Activated T-cell treated with anti-CD3 and anti-CD28 coated beads for 48 hours (primary cell): Measurements from ENCODE around the gene CENPP.
"Not testable (repeated sequence)": the region's sequence is repeated elsewhere in the genome, so short reads cannot be mapped to it uniquely, and the experiment has no call there.

ENCODE experiments used
- DNase-seq: peaks from one replicate; pipeline ENCODE4 v3.0.0-alpha.2; 2020; ENCODE audit warnings: low read depth

The CENPP gene

DNA sequence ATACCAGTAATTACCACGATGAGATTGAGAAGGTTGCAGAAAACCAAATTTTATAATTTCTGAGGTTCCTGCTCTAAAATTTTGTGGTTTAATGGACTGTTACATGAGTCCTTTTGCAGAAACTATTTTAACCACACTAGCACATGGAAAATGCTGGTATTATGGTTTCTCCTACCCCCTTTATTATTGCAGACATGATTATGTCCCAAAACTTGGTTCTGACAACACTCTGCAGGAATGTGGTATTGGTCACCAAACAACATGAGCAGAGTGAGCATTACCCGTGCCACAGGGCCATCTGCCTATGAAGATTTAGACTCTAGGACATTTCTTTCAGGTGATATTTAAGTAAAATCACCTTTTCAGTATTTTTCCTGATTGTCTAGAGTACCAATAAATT lies 212.8 kb downstream of the CENPP start:
- no peak for DNase-seq

DNA sequence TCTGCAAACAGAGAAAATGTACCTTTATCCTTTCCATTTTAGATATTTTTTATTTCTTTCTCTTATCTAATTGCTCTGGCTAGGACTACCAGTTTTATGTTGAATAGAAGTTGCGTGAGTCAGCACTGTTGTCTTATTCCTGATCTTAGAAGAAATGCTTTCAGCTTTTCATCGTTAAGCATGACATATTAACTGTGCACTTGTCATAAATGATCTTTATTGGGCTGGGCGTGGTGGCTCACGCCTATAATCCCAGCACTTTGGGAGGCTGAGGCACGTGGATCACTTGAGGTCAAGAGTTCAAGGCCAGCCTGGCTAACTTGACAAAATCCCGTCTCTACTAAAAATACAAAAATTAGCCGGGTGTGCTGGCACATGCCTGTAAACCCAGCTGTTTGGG lies 218.2 kb downstream of the CENPP start:
- DNase-seq = no peak

DNA sequence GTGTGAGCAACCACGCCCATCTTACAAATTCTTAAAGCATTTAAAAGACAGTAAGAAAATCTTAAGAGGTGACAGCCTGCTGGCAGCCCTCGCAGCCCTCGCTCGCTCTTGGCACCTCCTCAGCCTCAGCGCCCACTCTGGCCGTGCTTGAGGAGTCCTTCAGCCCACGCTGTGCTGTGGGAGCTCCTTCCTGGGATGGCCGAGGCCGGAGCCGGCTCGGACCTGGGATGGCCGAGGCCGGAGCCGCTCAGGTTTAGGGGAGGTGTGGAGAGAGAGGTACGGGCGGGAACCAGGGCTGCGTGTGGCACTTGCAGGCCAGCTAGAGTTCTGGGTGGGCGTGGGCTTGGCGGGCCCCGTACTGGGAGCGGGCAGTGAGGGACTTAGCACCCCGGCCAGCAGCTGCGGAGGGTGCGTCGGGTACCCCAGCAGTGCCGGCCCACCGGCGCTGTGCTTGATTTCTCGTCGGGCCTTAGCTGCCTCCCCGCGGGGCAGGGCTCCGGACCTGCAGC lies 219.3 kb downstream of the CENPP start:
- no peak for DNase-seq

DNA sequence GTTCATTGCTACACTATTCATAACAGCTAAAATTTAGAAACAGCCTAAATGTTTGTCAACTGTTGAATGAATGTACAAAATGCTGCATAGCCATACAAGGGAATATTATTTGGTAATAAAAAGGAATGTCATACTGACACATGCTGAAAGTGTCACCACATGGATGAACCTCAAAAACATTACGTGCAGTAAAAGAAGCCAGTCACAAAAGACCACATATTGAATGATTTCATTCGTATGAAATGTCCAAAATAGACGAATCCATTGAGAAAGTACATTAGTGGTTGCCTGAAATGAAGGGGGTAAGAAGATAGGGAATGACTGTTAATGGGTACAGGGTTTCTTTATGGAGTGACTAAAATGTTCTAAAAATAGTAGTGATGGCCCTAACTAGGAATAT lies 221.6 kb downstream of the CENPP start:
- no peak for DNase-seq

DNA sequence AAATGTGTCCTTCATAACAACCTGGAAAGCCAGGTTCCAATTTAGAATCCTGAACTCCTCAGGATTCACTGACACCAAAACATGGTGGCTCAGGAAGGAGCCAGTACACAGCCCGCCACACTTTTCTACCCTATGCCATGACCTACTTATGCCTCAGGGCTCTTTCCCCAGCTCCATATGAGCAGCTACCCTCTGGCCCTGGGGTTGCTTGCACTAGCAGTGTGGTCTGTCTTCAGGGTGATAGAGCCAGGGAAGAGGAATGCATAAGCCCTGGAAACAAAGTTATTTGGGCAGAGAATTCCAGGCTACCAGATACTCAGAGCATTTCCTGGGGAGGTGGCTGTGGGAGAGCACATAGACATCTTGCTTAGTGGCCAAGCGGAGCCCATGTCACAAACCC lies 225.0 kb downstream of the CENPP start:
- DNase-seq = no peak

DNA sequence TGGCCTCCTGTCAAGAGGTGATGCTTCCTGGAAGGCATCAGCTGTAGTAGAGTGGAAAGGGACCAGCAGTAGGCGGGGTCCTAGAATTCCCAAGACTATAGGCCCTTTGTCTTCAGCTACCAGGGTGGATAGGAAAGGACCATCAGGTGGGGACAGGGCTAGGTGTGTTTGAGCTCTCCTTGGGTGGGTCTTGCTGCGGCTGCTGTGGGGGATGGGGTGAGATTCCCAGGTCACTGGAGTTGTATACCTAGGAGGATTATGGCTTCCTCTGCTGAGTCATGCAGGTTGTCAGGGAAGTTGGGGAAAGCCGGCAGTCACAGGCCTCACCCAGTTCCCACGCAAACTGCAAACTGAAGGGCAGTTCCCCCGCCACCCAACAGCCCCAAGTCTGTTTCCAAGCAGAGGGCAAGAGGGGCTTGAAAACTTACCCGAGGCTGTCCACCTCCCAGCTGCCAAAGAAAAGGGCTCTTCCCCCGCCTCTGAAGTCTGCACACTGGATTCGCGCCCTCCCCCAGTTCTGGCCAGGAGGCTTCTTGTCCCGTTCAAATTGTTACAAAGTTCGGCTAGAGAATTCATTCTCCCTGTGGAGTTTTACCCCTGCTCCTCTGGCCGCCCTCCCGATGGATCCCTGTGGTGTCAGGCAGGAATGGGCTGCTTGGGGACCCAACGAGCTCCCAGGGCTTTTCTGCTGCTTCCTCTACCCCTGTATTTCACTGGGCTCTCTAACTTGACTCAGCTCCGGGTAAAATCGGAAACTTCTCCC lies 233.0 kb downstream of the CENPP start:
- no peak for DNase-seq

DNA sequence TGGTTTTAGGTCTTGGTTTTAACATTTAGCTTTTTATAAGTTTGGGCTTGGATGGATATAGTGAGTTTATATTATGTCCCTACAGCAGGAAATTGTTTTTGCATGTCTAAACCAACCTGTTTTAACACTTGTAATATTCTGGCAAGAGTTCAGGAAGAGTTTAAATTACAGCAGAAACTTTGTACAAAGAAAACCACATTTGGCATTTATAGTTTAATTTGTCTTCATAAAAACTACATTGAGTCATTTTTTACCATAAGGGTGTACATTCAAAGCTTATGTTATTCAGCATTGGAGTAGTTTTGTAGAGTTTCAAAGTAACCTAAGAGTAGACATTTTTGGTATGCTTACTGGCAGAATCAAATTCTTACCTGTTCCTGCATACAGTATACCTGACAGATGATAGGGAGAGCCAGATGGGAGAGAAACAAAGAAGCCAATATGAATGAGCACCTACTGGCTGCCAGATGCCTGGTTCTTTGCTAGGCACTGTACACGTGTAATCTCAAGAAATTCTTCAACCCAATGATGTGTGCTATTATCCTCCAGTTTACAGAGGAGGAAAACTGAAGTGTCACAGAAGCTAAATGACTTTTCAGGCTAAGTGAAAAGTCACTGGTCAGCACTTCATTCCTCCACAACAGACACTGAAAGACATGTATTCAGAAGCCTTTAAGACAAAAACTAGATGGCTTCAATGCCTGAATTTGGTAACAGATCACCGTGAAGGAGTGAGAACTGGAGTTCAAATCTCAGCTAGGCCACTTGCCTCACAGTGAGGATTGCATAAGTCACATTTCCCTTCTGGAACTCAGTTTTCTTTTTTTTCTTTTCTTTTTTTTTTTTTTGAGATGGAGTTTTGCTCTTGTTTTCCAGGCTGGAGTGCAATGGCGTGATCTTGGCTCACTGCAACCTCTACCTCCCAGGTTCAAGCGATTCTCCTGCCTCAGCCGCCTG lies 235.9 kb downstream of the CENPP start:
- no peak for DNase-seq

DNA sequence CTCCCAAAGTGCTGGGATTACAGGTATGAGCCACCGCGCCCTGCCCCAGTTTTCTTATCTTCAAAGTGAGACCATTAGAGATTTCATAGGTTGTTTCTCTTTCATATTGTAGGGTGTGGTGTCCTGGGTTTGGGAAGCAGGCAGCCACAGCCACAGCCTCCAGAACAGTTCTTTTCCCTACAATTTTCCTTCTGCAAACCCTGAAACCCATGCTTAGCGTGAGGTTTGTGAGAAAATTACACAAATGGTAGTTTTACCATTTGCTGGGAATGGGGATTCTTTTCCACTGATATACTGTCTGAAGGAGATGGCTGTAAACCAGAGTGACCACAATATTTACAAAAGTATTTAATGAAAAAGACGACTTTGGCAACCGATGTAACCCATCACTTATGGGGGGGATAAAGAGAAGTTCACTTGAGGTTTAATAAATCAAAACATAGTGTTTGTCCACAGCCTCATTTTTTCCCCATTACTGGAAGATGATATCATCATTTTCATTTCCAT lies 236.8 kb downstream of the CENPP start:
- DNase-seq = no peak

DNA sequence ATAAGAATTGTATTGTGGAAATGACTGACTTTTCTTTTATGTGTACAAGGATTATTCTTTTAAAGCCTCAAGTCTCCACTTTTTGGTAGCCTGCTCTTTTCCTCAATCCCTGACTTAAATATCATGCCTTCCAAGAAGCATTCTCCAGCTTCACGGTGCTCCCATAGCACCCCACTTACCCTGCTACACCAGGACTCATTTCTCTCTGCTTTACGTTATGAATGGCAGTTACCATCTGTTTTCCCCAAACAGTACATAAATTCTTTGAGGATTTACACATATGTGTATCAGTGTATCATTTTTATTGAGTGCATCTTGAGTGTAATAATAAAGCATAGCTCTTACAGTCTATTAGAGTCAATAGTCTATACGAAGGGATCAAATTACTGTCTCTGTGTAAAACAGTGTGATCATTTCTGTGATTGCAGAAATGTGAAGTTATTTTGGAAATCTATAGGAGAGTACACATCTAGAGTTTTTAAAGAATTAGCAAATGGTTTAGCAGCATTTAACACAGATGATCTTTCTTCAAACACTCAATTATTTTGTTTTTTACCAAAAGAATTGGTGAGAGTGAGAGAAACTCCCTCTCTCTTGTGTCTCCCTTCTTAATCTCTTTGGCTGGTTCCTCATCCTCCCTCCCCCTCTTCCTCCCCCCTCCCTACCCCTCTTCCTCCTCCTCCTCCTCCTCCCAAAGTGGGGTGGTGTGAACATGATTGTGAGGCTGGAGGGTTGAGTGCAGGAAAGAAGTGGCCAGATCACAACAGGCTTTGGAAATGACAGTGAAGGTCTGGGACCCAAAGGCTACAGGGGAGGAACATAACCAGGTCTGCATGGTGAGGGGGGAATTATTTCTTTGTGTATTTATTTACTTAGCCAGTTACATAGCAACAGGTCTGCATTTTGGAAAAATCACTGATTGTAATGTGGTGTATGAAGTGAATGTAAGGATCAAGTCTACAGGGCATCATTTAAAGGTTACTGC lies 237.7 kb downstream of the CENPP start:
- no peak for DNase-seq

DNA sequence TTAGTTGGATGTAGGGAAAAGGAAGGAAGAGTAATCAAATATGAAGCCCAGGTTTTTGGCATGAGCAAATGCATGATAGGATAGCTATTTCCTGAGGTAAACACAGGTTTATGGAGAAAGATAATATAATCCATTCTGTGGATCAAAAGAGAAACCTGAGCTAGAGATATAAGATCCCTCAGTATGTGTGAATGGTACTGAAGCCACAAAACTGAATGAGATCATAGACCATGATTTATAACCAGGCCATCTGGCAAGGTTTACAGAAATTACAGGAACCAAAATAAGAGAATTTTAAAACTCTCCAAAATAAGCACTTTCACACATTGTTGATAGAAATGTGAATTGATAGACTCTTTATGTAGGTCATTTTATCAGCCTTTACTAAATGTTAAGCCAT lies 238.8 kb downstream of the CENPP start:
- DNase-seq = no peak

DNA sequence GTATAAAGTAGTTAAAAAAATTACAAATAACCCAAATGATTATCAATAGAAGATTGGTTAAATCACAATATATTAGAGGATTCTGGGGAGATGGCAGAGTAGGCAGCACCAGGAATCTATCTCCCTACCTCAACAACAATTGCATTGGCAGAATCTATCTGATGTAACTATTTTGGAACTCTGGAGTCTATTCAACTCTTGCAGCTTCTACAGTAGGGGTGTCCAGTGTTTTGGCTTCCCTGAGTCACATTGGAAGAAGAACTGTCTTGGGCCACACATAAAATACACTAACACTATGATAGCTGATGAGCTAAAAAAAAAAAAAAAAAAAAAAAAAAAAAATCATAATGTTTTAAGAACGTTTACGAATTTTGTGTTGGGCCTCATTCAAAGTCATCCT lies 239.2 kb downstream of the CENPP start:
- DNase-seq = no peak

DNA sequence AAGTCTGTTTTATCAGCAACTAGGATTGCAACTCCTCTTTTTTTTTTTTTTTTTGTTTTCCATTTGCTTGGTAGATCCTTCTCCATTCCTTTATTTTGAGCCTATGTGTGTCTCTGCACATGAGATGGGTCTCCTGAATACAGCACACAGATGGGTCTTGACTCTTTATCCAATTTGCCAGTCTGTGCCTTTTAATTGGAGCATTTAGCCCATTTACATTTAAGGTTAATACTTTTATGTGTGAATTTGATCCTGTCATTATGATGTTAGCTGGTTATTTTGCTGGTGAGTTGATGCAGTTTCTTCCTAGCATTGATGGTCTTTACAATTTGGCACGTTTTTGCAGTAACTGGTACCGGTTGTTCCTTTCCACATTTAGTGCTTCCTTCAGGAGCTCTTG lies 246.1 kb downstream of the CENPP start:
- DNase-seq = not testable (repeated sequence)

DNA sequence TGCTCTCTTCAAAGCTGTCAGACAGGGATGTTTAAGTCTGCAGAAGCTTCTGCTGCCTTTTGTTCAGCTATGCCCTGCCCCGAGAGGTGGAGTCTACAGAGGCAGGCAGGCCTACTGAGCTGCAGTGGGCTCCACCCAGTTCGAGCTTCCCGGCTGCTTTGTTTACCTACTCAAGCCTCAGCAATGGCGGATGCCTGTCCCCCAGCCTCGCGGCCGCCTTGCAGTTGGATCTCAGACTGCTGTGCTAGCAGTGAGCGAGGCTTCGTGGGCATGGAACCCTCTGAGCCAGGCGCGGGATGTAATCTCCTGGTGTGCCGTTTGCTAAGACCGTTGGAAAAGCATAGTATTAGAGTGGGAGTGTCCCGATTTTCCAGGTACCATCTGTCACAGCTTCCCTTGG lies 247.9 kb downstream of the CENPP start:
- not testable (repeated sequence) for DNase-seq

DNA sequence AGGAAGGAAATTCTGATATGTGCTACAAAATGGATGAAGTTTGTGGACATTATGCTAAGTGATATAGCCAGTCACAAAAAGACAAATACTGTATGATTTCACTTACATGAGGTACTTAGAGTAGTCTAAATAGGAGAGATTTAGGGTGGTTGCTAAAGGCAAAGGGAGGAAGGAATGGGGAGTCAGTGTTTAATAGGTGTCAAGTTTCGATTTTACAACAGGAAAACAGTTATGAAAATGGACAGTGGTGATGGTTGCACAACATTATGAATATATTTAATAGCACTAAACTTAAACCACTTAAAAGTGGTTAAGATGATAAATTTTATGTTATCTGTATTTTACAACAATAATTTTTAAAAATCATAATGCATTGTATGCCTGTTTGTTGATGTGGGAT lies 250.4 kb downstream of the CENPP start:
- no peak for DNase-seq

DNA sequence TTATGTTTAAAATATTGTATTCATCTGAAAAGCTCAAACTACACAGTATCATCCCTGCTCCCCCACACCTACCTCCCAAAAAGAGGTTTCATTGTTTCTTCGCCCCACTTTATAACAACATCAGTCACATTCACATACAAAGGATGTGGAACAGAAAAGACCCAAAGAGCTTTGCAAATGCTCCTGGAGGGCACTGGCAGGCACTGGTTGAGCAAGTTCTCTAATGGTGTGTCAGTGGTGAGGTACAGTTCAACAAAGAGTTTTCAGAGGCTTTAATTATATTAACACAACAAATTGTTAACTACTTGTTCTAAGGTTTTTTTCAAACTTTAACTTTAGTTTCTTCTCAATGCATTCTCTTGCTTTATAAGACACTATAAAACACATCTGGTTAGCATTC lies 264.2 kb downstream of the CENPP start:
- DNase-seq = no peak

DNA sequence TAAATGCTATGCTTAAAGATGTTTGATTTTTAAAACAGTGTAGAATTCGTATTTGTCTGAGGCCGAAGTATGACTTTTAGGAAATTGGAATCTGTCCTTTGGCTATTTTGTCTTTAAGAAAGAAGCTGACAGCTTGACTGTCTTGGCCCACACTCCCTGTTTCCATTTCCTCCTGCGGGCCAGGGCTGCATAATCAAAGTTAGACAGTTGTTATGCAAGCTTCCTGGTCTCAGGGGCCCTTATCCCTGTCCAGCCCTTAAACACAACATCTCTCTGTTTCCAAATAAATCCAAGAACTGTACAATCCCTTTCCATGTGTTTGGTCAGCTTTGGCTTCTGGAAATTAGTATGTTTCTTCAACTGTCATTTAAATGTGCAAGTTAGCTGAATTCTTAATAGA lies 264.6 kb downstream of the CENPP start:
- DNase-seq = no peak

DNA sequence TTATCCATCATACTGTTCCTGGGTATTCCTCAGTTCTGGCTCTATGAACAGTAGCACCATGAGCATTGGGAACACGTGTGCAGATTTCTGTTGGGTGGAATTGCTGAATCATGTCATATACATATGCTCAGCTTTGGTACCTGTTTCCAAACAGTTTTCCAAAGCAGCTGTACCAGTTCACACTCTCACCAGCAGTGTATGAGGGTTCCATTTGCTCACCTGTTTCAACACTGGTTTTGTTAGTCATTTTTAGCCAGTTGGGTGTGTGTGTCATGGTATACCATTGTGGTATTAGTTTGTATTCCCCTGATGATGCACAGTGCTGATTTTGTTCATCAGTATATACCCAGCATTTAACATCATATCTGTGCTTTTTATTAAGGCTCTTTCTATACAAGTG lies 266.8 kb downstream of the CENPP start:
- DNase-seq = no peak

DNA sequence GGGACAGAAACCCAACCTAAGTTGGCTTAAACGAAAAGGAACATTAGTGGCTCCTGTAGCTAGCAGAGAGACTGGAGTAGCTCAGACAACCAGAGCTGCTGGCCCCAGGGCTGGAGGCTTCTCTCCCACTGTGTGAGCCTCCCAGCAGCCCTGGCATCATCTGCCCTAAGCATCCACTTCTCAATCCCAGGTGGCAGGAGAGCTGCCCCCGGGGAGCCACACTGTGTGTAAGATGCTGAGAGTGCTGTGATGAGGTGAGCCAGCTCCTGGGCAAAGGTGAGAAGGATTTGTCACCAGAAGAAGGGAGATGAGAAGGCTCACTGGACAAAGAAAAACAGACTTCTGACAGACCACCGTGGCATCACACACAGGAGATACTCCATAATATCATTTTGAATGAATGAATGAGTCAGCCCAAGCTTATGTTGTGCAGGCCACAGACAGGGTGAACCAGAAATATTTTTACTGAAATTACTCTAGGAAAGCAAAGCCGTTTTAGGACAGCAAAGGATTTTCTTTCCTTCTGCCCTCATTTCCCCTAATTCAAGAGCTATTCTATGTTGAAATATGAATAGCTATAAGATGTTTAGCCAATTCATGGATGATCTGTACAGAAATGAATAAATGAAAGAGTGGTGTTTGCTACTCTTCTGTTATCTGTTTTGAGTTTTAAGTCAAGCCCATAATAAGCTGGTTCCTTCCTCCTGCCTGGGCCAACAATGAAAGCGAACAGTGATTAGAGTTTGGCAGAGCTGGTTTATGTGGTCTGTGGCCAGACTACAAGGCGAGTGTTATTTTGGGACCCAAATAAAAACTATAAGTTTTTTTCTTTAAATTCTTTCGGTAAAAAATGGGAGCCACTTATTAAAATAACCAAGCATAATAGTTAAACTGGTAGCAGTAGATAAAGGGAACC lies 267.5 kb downstream of the CENPP start:
- no peak for DNase-seq

DNA sequence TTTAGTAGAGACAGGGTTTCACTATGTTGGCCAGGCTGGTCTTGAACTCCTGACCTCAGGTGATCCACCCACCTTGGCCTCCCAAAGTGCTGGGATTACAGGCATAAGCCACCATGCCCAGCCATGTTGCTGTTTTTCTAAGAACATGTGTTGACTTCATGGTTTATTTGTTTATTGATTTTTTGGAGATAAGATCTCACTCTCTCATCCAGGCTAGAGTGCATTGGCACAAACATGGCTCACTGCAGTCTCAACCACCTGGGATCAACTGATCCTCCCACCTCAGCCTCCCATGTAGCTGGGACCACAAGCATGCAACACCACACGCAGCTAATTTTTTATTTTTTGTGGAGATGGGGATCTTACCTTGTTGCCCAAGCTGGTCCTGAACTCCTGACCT lies 269.3 kb downstream of the CENPP start:
- not testable (repeated sequence) for DNase-seq

DNA sequence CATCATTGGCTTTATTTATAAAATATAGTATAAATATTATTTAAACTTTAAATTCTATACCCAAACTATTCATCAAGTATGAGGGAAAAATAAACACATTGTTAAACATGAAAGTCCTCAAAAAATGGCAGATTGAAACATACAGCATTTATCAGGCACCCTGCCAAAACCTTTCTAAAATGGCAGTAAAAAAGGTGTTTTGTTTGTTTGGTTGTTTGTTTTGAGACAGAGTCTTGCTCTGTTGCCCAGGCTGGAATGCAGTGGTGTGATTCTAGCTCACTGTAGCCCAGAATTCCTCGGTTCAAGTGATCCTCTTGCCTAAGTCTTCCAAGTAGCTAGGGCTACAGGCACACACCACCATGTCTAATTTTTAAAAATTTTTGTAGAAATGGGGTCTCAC lies 270.2 kb downstream of the CENPP start:
- no peak for DNase-seq

DNA sequence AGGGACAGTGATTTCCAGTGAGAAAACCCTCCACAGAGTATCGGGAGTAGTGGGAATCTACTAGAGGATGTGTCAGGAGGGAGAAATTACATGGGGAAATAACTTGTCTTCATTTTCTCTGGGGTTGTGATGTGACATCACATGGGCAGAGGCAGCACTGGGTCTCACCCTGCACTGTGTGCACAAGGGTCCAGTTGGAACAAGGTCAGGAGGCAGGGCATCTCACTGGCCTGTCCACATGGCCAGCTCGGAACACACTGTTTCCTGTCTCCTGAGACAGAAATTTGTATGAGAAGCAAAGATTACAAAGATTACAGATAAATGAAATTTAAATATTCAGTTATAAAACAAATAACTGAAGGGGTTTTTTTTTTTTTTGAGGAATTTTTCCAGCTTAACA lies 272.6 kb downstream of the CENPP start:
- no peak for DNase-seq
